HEK293 (cell line): ENCODE measurements around the gene DSCAML1.

Experiments used
- CTCF ChIA-PET: fragments of 350-600 bp; formaldehyde crosslinking; extraction: SDS; loops from one replicate; lab custom pipeline; 2021; ENCODE audit warnings: antibody characterized with exemption; lab: Yijun Ruan, JAX
- POLR2A ChIA-PET: fragments of 300-600 bp; formaldehyde crosslinking; extraction: SDS; loops from one replicate; lab custom pipeline; 2020; ENCODE audit warnings: antibody characterized with exemption, inconsistent platforms; lab: Yijun Ruan, JAX
- H3K27ac ChIP-seq: fragments of 200-500 bp; sonication (Bioruptor generic); 2 replicates; pipeline ENCODE4 v1.5.1; 2014; ENCODE audit warnings: low read depth, low read length, control low read depth, inconsistent platforms; ENCODE audit errors: extremely low read depth
- H3K36me3 ChIP-seq, 2 experiments: fragments of 200-500 bp in 1 of 2; sonication (Bioruptor generic) in 1 of 2; 1 replicate in 1 of 2; 2 replicates in 1 of 2; pipeline ENCODE4 v1.5.1; 2014 to 2017; ENCODE audit warnings: inconsistent platforms in 2 of 2, low read length in 2 of 2; ENCODE audit not compliant: control insufficient read depth in 2 of 2, insufficient read depth in 1 of 2
- H3K4me1 ChIP-seq: fragments of 200-500 bp; sonication (Bioruptor generic); 2 replicates; pipeline ENCODE4 v1.5.1; 2014; ENCODE audit warnings: mild to moderate bottlenecking, low read length, inconsistent platforms; ENCODE audit not compliant: control insufficient read depth, insufficient read depth
- H3K4me3 ChIP-seq: 2 replicates; pipeline ENCODE4 v1.5.1; 2011; ENCODE audit warnings: low read depth, mild to moderate bottlenecking, control low read depth, low read length, moderate library complexity
- H3K9me3 ChIP-seq: fragments of 200-500 bp; sonication (Bioruptor generic); 2 replicates; pipeline ENCODE4 v1.5.1; 2014; ENCODE audit warnings: low read depth, low read length, inconsistent platforms; ENCODE audit not compliant: control insufficient read depth, insufficient read depth
- AEBP2 ChIP-seq: fragments of 450-650 bp; formaldehyde crosslinking; IDR thresholded peaks from 2 replicates; pipeline ENCODE4 v1.5.1; 2016; ENCODE audit warnings: missing biosample characterization, missing genetic modification characterization, borderline replicate concordance
- GFI1B ChIP-seq: fragments of 450-650 bp; formaldehyde crosslinking; IDR thresholded peaks from 2 replicates; pipeline ENCODE4 v1.5.1; 2016; ENCODE audit warnings: missing biosample characterization, missing genetic modification characterization
- GLI2 ChIP-seq: fragments of 450-650 bp; formaldehyde crosslinking; IDR thresholded peaks from 2 replicates; pipeline ENCODE4; 2017; ENCODE audit warnings: missing biosample characterization, missing genetic modification characterization, low read depth, borderline replicate concordance
- IKZF3 ChIP-seq: fragments of 450-650 bp; IDR thresholded peaks from 2 replicates; pipeline ENCODE4 v1.5.0; 2018; ENCODE audit warnings: missing biosample characterization, mild to moderate bottlenecking, missing genetic modification characterization, moderate library complexity
- PRDM10 ChIP-seq: fragments of 450-650 bp; formaldehyde crosslinking; IDR thresholded peaks from 2 replicates; pipeline ENCODE4 v1.5.1; 2016; ENCODE audit warnings: missing biosample characterization, missing genetic modification characterization
- YY1 ChIP-seq: fragments of 450-650 bp; formaldehyde crosslinking; IDR thresholded peaks from 2 replicates; pipeline ENCODE4 v1.5.1; 2018; ENCODE audit warnings: missing biosample characterization, missing genetic modification characterization
- ZBTB1 ChIP-seq: fragments of 450-650 bp; formaldehyde crosslinking; IDR thresholded peaks from 2 replicates; pipeline ENCODE4 v1.5.1; 2016; ENCODE audit warnings: missing biosample characterization, missing genetic modification characterization
- ZBTB17 ChIP-seq: fragments of 450-650 bp; formaldehyde crosslinking; IDR thresholded peaks from 2 replicates; pipeline ENCODE4 v1.5.1; 2016; ENCODE audit warnings: missing biosample characterization, missing genetic modification characterization
- ZBTB21 ChIP-seq: fragments of 450-650 bp; formaldehyde crosslinking; IDR thresholded peaks from 2 replicates; pipeline ENCODE4 v1.5.1; 2017; ENCODE audit warnings: missing biosample characterization, missing genetic modification characterization
- ZNF112 ChIP-seq: fragments of 450-650 bp; formaldehyde crosslinking; IDR thresholded peaks from 2 replicates; pipeline ENCODE4 v1.5.0; 2017; ENCODE audit warnings: missing biosample characterization, missing genetic modification characterization
- ZNF132 ChIP-seq: fragments of 450-650 bp; formaldehyde crosslinking; IDR thresholded peaks from 2 replicates; pipeline ENCODE4 v1.5.1; 2017; ENCODE audit warnings: missing biosample characterization, missing genetic modification characterization, borderline replicate concordance
- ZNF157 ChIP-seq: fragments of 450-650 bp; formaldehyde crosslinking; IDR thresholded peaks from 2 replicates; pipeline ENCODE4 v1.5.1; 2016; ENCODE audit warnings: missing biosample characterization, missing genetic modification characterization
- ZNF175 ChIP-seq: fragments of 450-650 bp; formaldehyde crosslinking; IDR thresholded peaks from 2 replicates; pipeline ENCODE4 v1.5.1; 2016; ENCODE audit warnings: missing biosample characterization, missing genetic modification characterization
- ZNF2 ChIP-seq: fragments of 450-650 bp; formaldehyde crosslinking; IDR thresholded peaks from 2 replicates; pipeline ENCODE4 v1.5.1; 2016; ENCODE audit warnings: missing biosample characterization, missing genetic modification characterization
- ZNF202 ChIP-seq: fragments of 450-650 bp; formaldehyde crosslinking; IDR thresholded peaks from 2 replicates; pipeline ENCODE4 v1.5.1; 2016; ENCODE audit warnings: missing biosample characterization, missing genetic modification characterization, borderline replicate concordance
- ZNF214 ChIP-seq: fragments of 450-650 bp; formaldehyde crosslinking; IDR thresholded peaks from 2 replicates; pipeline ENCODE4 v1.5.1; 2017; ENCODE audit warnings: missing biosample characterization, mild to moderate bottlenecking, missing genetic modification characterization, borderline replicate concordance
- ZNF23 ChIP-seq: fragments of 450-650 bp; formaldehyde crosslinking; IDR thresholded peaks from 2 replicates; pipeline ENCODE4 v1.5.1; 2016; ENCODE audit warnings: missing biosample characterization, missing genetic modification characterization, borderline replicate concordance
- ZNF239 ChIP-seq: fragments of 450-650 bp; formaldehyde crosslinking; IDR thresholded peaks from 2 replicates; pipeline ENCODE4 v1.5.1; 2016; ENCODE audit warnings: missing biosample characterization, missing genetic modification characterization
- ZNF350 ChIP-seq: fragments of 450-650 bp; formaldehyde crosslinking; IDR thresholded peaks from 2 replicates; pipeline ENCODE4 v1.5.0; 2017; ENCODE audit warnings: missing biosample characterization, mild to moderate bottlenecking, missing genetic modification characterization
- ZNF394 ChIP-seq: fragments of 450-650 bp; formaldehyde crosslinking; IDR thresholded peaks from 2 replicates; pipeline ENCODE4 v1.5.1; 2016; ENCODE audit warnings: missing biosample characterization, missing genetic modification characterization, mild to moderate bottlenecking, moderate library complexity, borderline replicate concordance
- ZNF416 ChIP-seq: fragments of 450-650 bp; formaldehyde crosslinking; IDR thresholded peaks from 2 replicates; pipeline ENCODE4 v1.5.1; 2016; ENCODE audit warnings: missing biosample characterization, missing genetic modification characterization
- ZNF548 ChIP-seq: fragments of 450-650 bp; formaldehyde crosslinking; IDR thresholded peaks from 2 replicates; pipeline ENCODE4 v1.5.1; 2016; ENCODE audit warnings: missing biosample characterization, missing genetic modification characterization
- ZNF623 ChIP-seq: fragments of 450-650 bp; formaldehyde crosslinking; IDR thresholded peaks from 2 replicates; pipeline ENCODE4 v1.5.1; 2016; ENCODE audit warnings: missing biosample characterization, missing genetic modification characterization
- ZNF707 ChIP-seq: fragments of 450-650 bp; formaldehyde crosslinking; IDR thresholded peaks from 2 replicates; pipeline ENCODE4 v1.5.1; 2016; ENCODE audit warnings: missing biosample characterization, missing genetic modification characterization
- ZNF830 ChIP-seq: fragments of 450-650 bp; IDR thresholded peaks from 2 replicates; pipeline ENCODE4 v1.5.0; 2018; ENCODE audit warnings: missing biosample characterization, missing genetic modification characterization, low read depth, mild to moderate bottlenecking, moderate library complexity
- TF ChIP-seq, protein P1 (sequence below): fragments of 450-650 bp; formaldehyde crosslinking; IDR thresholded peaks from 2 replicates; pipeline ENCODE4 v1.5.1; 2016; ENCODE audit warnings: missing biosample characterization, missing genetic modification characterization

The DSCAML1 gene

GRCh38 chr11:117520966-117521365 is 276.1 kb downstream of the DSCAML1 start:
- H3K27ac ChIP-seq = no peak overlapping the region
- POLR2A ChIA-PET = no interaction called here
- TF ChIP-seq ZNF132 (no peak), IKZF3 (tag by site-specific recombination) (no peak), YY1 (tag by site-specific recombination) (no peak)
- H3K4me1 ChIP-seq = no peaks in the 10 kb centered on the region
- CTCF ChIA-PET = interaction anchor here (0.6 to 0.9 kb wide), 2 partner anchors 77 to 94 kb away, joined by 3 read pairs; no protein-coding TSS in a partner anchor
- H3K9me3 ChIP-seq = no peaks in the 10 kb centered on the region
- H3K36me3 ChIP-seq = no peaks in the 10 kb centered on the region
- no peak overlapping the region for H3K4me3 ChIP-seq

GRCh38 chr11:117520201-117520600 is 276.8 kb downstream of the DSCAML1 start:
- no peak for TF ChIP-seq ZBTB21
- no peak for TF ChIP-seq ZNF157 (tag by site-specific recombination)
- no peak for TF ChIP-seq ZNF214 (tag by site-specific recombination)
- TF ChIP-seq ZNF416 = no peak
- TF ChIP-seq GFI1B (tag by site-specific recombination) = no peak
- TF ChIP-seq ZNF23 (tag by site-specific recombination) = no peak
- TF ChIP-seq AEBP2 (tag by site-specific recombination) = no peak
- TF ChIP-seq PRDM10 (tag by site-specific recombination) = no peak
- TF ChIP-seq ZBTB1 = no peak
- TF ChIP-seq ZNF239 (tag by site-specific recombination) = no peak
- no peak for TF ChIP-seq ZNF202
- TF ChIP-seq ZNF707 = no peak
- no peak for TF ChIP-seq GLI2 (tag by site-specific recombination)
- TF ChIP-seq ZBTB17 (tag by site-specific recombination) = no peak
- no peak for TF ChIP-seq ZNF623 (tag by site-specific recombination)
- TF ChIP-seq, all 188 proteins: peak for 0
- Histone ChIP-seq H3K36me3 (no peaks in the 10 kb centered on the region), H3K9me3 (no peaks in the 10 kb centered on the region), H3K4me3 (no peak overlapping the region), H3K27ac (no peak overlapping the region), H3K4me1 (no peaks in the 10 kb centered on the region)
- ChIA-PET POLR2A (no interaction called here), CTCF (interaction anchor here (0.6 to 0.9 kb wide), 2 partner anchors 76 to 93 kb away, joined by 3 read pairs; no protein-coding TSS in a partner anchor)

DNA sequence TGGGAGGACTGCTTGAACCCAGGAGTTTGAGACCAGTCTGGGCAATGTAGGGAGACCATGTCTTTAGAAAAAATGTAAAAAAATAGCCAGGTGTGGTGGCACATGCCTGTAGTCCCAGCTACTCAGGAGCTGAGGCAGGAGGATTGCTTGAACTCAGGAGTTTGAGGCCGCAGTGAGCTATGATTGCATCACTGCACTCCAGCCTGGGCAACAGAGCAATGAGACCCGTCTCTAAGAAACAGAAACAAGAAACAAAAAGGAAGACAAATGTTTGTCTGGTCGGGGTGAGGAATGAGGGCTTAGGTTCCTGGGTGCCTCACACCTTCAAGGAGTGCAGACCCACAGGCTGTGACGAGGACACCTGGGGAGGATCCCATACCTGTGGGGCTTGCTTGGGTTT is 277.4 kb downstream of the DSCAML1 start:
- H3K27ac ChIP-seq = no peak overlapping the region
- no peak for TF ChIP-seq ZNF112
- TF ChIP-seq ZNF830 = no peak
- TF ChIP-seq ZNF350 (tag by site-specific recombination) = no peak
- TF ChIP-seq, protein P1, sequence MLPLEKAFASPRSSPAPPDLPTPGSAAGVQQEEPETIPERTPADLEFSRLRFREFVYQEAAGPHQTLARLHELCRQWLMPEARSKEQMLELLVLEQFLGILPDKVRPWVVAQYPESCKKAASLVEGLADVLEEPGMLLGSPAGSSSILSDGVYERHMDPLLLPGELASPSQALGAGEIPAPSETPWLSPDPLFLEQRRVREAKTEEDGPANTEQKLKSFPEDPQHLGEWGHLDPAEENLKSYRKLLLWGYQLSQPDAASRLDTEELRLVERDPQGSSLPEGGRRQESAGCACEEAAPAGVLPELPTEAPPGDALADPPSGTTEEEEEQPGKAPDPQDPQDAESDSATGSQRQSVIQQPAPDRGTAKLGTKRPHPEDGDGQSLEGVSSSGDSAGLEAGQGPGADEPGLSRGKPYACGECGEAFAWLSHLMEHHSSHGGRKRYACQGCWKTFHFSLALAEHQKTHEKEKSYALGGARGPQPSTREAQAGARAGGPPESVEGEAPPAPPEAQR = no peak
- no peak for TF ChIP-seq ZNF157 (tag by site-specific recombination)
- TF ChIP-seq ZNF175 (tag by site-specific recombination) = no peak
- no peak for TF ChIP-seq ZNF394
- TF ChIP-seq ZNF548 = no peak
- TF ChIP-seq ZNF2 (tag by site-specific recombination) = no peak

More for the DNA sequence above, 277.4 kb downstream of the DSCAML1 start:
- Histone ChIP-seq H3K9me3 (no peaks in the 10 kb centered on the region), H3K4me3 (no peak overlapping the region), H3K36me3 (no peaks in the 10 kb centered on the region), H3K4me1 (no peaks in the 10 kb centered on the region)
- ChIA-PET POLR2A (no interaction called here), CTCF (interaction anchor here (0.6 to 0.7 kb wide), 2 partner anchors 309 to 342 kb away, joined by 3 read pairs; no protein-coding TSS in a partner anchor)
